ENCODE data around the gene CAMTA1.
"Not testable (repeated sequence)": the region's sequence is repeated elsewhere in the genome, so short reads cannot be mapped to it uniquely, and the experiment has no call there.

Gene CAMTA1

DNA sequence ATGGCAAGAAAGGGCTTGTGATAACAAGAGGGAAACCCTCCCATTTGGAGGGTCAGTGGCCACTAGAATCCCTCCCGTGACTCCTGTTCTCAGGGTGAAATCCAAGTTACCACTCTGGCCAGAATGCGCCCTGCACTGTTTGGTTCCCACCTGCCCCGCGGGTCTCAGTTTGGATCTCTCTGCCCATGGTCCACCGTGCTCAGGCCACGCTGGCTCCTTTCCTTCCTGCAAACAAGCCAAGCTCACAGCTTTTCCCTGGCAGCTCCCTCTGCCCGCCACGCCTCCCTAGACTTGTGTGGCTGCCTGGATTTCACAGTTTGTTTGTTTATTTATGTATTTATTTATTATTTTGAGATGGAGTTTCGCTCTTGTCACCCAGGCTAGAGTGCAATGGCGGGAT, 806.3 kb downstream of the CAMTA1 start:
- TF ChIP-seq, protein P1, sequence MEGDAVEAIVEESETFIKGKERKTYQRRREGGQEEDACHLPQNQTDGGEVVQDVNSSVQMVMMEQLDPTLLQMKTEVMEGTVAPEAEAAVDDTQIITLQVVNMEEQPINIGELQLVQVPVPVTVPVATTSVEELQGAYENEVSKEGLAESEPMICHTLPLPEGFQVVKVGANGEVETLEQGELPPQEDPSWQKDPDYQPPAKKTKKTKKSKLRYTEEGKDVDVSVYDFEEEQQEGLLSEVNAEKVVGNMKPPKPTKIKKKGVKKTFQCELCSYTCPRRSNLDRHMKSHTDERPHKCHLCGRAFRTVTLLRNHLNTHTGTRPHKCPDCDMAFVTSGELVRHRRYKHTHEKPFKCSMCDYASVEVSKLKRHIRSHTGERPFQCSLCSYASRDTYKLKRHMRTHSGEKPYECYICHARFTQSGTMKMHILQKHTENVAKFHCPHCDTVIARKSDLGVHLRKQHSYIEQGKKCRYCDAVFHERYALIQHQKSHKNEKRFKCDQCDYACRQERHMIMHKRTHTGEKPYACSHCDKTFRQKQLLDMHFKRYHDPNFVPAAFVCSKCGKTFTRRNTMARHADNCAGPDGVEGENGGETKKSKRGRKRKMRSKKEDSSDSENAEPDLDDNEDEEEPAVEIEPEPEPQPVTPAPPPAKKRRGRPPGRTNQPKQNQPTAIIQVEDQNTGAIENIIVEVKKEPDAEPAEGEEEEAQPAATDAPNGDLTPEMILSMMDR (IDR thresholded peaks at IDR 0.05; ENCODE audit: borderline replicate concordance, insufficient read depth, low read depth, low read length) = no peak
- no peak overlapping the region for H3K4me3 ChIP-seq (ENCODE audit: low read depth, low read length)

DNA sequence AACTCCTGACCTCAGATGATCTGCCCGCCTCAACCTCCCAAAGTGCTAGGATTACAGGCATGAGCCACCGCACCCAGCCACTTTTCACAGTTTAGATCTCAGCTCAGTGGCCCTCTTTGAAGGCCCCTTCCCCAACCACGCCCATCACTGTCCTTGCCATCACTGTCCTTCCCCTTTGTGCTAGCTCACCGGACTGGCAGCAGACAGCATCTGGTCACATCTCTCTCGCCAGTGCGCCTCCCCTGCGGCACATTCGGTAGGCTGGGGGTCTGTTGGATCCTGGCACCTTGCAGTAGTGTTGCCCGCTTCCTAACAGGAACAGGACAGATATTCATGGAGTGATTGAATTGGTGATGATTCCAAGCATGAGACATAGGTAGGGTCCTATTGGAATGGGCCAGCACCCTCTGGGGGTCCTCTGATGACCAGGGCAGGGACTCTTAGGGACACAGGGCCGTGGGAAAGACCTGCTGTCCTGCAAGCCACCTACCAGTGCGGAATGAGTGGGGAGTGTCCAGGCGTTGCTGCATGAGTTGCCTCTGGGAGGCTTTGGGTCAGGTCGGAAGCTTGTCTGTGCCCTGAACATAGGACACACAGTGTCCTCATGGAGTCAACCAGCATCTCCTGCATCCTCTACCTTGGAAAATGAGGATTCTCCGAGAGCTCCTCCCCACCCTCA, 807.0 kb downstream of the CAMTA1 start:
- TF ChIP-seq, protein P1 (IDR thresholded peaks at IDR 0.05; ENCODE audit: borderline replicate concordance, insufficient read depth, low read depth, low read length) = no peak

DNA sequence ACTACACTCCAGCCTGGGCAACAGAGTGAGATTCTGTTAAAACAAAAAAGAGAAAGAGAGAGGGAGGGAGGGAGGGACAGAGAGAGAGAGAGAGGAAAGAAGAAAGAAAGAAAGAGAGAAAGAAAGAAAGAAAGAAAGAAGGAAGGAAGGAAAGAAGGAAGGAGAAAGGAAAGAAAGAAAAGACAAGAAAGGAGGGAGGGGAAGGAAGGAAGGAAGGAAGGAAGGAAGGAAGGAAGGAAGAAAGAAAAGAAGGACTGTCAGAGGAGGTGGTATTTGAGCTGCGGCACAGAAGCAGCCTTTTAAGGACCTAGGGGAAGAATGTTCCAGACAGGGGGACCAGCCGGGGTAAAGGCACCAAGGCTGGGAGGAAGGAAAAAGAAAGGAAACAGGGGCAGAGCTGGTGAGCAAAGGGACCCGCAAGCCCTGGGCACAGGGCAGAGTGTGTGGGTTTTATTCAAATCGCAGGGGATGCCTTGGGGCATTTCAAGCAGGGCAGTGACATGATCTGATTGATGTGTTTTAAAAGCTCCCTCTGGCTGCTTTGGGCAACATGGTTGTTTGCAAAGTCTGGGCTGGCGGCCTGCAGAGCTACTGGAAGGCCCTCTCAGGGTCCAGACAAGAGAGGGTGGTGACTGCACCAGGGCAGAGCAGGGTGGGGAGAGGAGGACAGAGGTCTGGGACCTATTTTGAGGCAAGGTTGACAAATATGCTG, 808.9 kb downstream of the CAMTA1 start:
- no peak overlapping the region for H3K4me3 ChIP-seq (ENCODE audit: low read depth, low read length)
- TF ChIP-seq, protein P1 (IDR thresholded peaks at IDR 0.05; ENCODE audit: borderline replicate concordance, insufficient read depth, low read depth, low read length) = no peak

More for the DNA sequence above, 807.0 kb downstream of the CAMTA1 start:
- no peak overlapping the region for H3K4me3 ChIP-seq (ENCODE audit: low read depth, low read length)

DNA sequence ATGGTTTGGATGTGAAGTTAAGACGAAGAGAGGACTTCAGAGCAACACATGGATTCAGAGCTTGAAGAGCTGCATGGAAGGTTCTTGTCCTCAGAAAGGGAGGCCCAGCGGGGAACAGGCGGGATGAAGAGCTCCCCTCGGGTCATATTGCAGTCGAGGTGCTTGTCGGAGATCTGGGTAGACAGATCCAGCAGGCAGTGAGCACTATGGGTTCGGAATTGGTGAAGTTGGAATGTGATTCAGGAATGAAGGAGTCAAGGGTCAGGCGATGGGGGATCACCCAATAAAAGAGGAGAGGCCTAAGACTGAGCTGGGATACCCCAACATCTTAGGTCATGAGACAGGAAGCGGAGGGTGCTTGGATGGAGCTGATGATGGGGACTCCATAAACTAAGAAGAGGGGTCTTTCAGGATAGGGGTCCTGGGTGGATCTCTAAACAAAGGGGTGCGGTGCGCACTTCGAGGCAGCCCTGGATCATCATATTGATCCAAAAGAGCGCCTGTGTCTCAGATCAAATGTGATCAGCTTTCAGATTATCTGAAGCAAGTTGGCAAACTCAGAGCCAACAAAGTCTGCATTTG, 809.6 kb downstream of the CAMTA1 start:
- TF ChIP-seq, protein P1 (IDR thresholded peaks at IDR 0.05; ENCODE audit: borderline replicate concordance, insufficient read depth, low read depth, low read length) = no peak
- H3K4me3 ChIP-seq (ENCODE audit: low read depth, low read length) = no peak overlapping the region

DNA sequence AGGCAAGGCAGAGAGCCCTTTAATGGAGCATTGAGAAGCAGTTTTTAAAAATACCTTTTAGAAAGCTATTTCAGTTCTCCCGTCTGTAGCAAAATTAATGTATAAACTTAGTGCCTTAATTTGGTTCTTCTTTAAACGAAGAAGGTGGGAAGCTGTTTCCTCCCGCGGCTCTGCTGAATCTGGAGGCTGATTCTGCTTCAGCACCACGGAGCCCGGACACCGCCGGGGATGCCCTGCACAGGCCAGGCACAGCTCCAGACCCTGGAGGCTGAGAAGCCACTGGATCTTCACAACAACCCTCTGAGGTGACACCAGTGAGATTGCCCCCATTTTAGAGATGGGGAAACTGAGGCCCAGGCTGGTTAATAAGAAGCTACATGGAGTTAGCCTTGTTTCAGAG, 810.1 kb downstream of the CAMTA1 start:
- no peak overlapping the region for H3K4me3 ChIP-seq (ENCODE audit: low read depth, low read length)
- TF ChIP-seq, protein P1 (IDR thresholded peaks at IDR 0.05; ENCODE audit: borderline replicate concordance, insufficient read depth, low read depth, low read length) = no peak

DNA sequence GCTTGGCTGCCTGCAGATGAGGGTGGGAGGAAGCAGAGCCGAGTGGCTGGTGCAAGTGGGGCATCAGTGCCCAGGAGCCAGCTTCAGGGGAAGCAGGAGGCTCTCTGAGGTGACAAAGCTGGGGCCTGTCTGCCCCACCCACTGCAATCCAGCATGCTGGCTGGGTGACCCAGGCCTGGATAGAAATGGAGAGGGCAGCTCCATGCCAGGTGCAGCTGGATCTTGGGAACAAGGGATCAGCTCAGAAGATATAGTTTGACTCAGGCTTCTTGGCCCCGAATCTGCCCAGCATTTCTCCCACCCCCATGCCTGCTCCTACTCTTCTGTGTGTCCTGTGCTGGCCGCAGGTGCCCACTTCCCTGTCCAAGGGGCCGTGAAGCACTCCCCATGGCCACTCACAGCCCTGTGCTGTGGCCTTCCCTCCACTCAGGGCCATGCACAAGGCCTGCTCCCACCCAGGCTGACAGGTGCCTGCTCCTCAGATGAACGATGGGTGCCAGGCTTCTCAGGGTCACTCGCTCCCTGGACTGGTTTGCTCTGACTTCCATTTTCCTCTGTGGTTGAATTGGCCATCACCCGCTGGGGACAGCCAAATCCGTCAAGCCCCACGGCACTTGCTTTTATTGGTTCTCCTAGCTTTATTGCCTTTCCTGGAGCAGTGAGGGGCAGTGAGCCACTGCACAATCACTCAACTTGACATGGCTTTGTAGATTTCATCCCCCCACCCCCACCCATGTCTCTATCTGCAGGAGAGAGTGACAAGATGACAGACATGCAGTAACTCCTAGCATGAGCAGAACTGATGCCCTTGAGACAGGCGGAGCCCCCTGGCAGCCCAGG, 811.1 kb downstream of the CAMTA1 start:
- no peak overlapping the region for H3K4me3 ChIP-seq (ENCODE audit: low read depth, low read length)
- TF ChIP-seq, protein P1 (IDR thresholded peaks at IDR 0.05; ENCODE audit: borderline replicate concordance, insufficient read depth, low read depth, low read length) = no peak

DNA sequence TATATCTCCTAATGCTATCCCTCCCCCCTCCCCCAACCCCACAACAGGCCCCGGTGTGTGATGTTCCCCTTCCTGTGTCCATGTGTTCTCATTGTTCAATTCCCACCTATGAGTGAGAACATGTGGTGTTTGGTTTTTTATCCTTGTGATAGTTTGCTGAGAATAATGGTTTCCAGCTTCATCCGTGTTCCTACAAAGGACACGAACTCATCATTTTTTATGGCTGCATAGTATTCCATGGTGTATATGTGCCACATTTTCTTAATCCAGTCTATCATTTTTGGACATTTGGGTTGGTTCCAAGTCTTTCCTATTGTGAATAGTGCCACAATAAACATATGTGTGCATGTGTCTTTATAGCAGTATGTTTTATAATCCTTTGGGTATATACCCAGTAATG, 812.8 kb downstream of the CAMTA1 start:
- not testable (repeated sequence) for H3K4me3 ChIP-seq (ENCODE audit: low read depth, low read length)

DNA sequence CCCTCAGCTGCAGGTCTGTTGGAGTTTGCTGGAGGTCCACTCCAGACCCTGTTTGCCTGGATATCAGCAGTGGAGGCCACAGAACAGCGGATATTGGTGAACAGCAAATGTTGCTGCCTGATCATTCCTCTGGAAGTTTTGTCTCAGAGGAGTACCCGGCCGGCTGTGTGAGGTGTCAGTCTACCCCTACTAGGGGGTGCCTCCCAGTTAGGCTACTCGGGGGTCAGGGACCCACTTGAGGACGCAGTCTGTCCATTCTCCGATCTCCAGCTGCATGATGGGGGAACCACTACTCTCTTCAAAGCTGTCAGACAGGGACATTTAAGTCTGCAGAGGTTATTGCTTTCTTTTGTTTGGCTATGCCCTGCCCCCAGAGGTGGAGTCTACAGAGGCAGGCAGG, 819.7 kb downstream of the CAMTA1 start:
- H3K4me3 ChIP-seq (ENCODE audit: low read depth, low read length) = not testable (repeated sequence)
